DOHH2 (cell line): Measurements from ENCODE around the gene PPP1R3G.

Experiments used
- H3F3A ChIP-seq: fragments of 200-600 bp; sonication (generic), shearing (Covaris generic); 2 replicates; pipeline ENCODE4 v1.6.0; 2016; ENCODE audit warnings: antibody characterized with exemption, mild to moderate bottlenecking; ENCODE audit not compliant: control insufficient read depth, insufficient read depth
- H3K27ac ChIP-seq: fragments of 200-600 bp; sonication (generic); 2 replicates; pipeline ENCODE4 v1.5.1; 2014; ENCODE audit warnings: low read depth, mild to moderate bottlenecking, low read length, moderate library complexity
- H3K27me3 ChIP-seq: fragments of 200-600 bp; sonication (generic); 2 replicates; pipeline ENCODE4 v1.6.1; 2014; ENCODE audit warnings: mild to moderate bottlenecking, low read length, mixed read lengths; ENCODE audit not compliant: control insufficient read depth
- H3K36me3 ChIP-seq: fragments of 200-600 bp; sonication (generic); 2 replicates; pipeline ENCODE4 v1.6.1; 2014; ENCODE audit warnings: mild to moderate bottlenecking, low read length, moderate library complexity, mixed read lengths; ENCODE audit not compliant: control insufficient read depth
- H3K4me1 ChIP-seq: fragments of 200-600 bp; sonication (generic); 2 replicates; pipeline ENCODE4 v1.6.1; 2014; ENCODE audit warnings: mild to moderate bottlenecking, low read length, mixed read lengths; ENCODE audit not compliant: control insufficient read depth
- H3K4me2 ChIP-seq: fragments of 200-600 bp; sonication (generic); 2 replicates; pipeline ENCODE4 v1.6.0; 2014; ENCODE audit warnings: mild to moderate bottlenecking, low read length, moderate library complexity
- H3K4me3 ChIP-seq: fragments of 200-600 bp; sonication (generic); 2 replicates; pipeline ENCODE4 v1.5.1; 2014; ENCODE audit warnings: mild to moderate bottlenecking, low read length, mixed read lengths
- H3K79me2 ChIP-seq: fragments of 200-600 bp; sonication (generic); 2 replicates; pipeline ENCODE4 v1.6.1; 2014; ENCODE audit warnings: mild to moderate bottlenecking, low read length, mixed read lengths; ENCODE audit not compliant: control insufficient read depth
- H3K9me2 ChIP-seq: fragments of 200-600 bp; sonication (generic); replicated peaks from 2 replicates; pipeline ENCODE4 v1.6.1; 2014; ENCODE audit warnings: mild to moderate bottlenecking, low read length, mixed read lengths; ENCODE audit not compliant: control insufficient read depth
- H3K9me3 ChIP-seq: fragments of 200-600 bp; sonication (generic); 2 replicates; pipeline ENCODE4 v1.6.1; 2014; ENCODE audit warnings: antibody characterized with exemption, low read length, mixed read lengths; ENCODE audit not compliant: control insufficient read depth, insufficient read depth
- H4K20me1 ChIP-seq: fragments of 200-600 bp; sonication (generic); 2 replicates; pipeline ENCODE4 v1.6.0; 2014; ENCODE audit warnings: low read depth, mild to moderate bottlenecking, antibody characterized with exemption, low read length, moderate library complexity; ENCODE audit not compliant: control insufficient read depth, insufficient read depth
- EZH2phosphoT487 ChIP-seq: fragments of 200-600 bp; sonication (generic); IDR thresholded peaks from 2 replicates; pipeline ENCODE4 v1.6.1; 2017; ENCODE audit warnings: borderline replicate concordance, mild to moderate bottlenecking, antibody characterized with exemption, low read length, moderate library complexity, mixed read lengths
- TF ChIP-seq, protein P1 (sequence below): fragments of 200-600 bp; sonication (generic); IDR thresholded peaks from one replicate; pipeline ENCODE4 v1.5.1; 2014; ENCODE audit warnings: antibody characterized with exemption, mild to moderate bottlenecking, low read depth, low read length; ENCODE audit not compliant: poor library complexity, severe bottlenecking

Gene PPP1R3G

DNA sequence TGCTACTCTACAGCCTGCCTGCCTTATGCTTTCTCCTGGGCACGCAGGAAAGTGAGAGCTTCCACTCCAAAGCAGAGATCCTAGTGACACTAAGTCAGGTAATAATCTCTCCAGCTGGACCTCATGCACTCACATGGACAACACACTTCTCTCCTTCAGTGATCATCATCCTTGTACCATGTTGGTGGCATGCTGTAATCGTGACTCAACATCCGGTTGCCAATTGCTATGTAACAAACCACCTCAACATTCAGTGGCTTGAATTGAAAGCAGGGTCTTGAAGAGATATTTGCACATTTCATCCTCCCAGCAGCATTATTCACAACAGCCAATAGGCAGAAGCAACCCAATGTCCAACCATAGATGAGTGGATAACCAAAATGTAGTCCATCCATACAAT, 40.3 kb upstream of the PPP1R3G start:
- H3K27ac ChIP-seq: no peak overlapping the region
- H3K4me2 ChIP-seq: no peak overlapping the region
- H3K4me1 ChIP-seq: no peaks in the 10 kb centered on the region
- no peaks in the 10 kb centered on the region; the same call in 1 of the 2 replicates for H3K9me2 ChIP-seq
- no peaks in the 10 kb centered on the region for H3K36me3 ChIP-seq
- no peaks in the 10 kb centered on the region for H3F3A ChIP-seq
- H3K4me3 ChIP-seq: no peak overlapping the region
- no peak for TF ChIP-seq EZH2phosphoT487
- TF ChIP-seq, protein P1, sequence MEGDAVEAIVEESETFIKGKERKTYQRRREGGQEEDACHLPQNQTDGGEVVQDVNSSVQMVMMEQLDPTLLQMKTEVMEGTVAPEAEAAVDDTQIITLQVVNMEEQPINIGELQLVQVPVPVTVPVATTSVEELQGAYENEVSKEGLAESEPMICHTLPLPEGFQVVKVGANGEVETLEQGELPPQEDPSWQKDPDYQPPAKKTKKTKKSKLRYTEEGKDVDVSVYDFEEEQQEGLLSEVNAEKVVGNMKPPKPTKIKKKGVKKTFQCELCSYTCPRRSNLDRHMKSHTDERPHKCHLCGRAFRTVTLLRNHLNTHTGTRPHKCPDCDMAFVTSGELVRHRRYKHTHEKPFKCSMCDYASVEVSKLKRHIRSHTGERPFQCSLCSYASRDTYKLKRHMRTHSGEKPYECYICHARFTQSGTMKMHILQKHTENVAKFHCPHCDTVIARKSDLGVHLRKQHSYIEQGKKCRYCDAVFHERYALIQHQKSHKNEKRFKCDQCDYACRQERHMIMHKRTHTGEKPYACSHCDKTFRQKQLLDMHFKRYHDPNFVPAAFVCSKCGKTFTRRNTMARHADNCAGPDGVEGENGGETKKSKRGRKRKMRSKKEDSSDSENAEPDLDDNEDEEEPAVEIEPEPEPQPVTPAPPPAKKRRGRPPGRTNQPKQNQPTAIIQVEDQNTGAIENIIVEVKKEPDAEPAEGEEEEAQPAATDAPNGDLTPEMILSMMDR: no peak
- no peaks in the 10 kb centered on the region for H4K20me1 ChIP-seq
- H3K9me3 ChIP-seq: no peaks in the 10 kb centered on the region
- H3K27me3 ChIP-seq: no peaks in the 10 kb centered on the region
- no peaks in the 10 kb centered on the region for H3K79me2 ChIP-seq

DNA sequence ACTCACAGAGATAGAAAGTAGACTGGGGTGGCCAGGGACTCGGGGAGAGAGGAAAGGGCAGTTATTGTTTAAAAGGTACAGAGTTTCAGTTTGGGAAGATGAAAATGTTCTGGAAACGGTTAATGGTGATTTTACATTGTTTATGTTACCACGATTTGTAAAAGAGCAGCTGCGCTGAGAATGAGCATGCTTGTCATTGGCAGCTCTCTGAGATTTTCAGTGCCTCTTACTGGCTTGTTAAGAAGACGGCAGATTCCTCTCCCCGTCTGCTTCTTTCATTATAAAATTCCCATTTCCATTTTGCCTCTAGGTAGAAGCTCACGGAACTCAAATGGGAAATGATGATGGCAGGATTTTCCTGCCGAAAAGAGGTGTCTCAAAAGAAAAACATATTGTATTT, 39.7 kb upstream of the PPP1R3G start:
- H3F3A ChIP-seq: no peaks in the 10 kb centered on the region
- H3K27ac ChIP-seq: no peak overlapping the region
- H3K4me3 ChIP-seq: no peak overlapping the region
- no peak overlapping the region for H3K4me2 ChIP-seq
- H3K9me2 ChIP-seq: no peaks in the 10 kb centered on the region; the same call in 1 of the 2 replicates
- TF ChIP-seq, protein P1: no peak
- no peak for TF ChIP-seq EZH2phosphoT487
- H4K20me1 ChIP-seq: no peaks in the 10 kb centered on the region
- H3K4me1 ChIP-seq: no peaks in the 10 kb centered on the region
- H3K9me3 ChIP-seq: no peaks in the 10 kb centered on the region
- 0 out of 2 replicates have a peak, but pooled peaks cover 3% of the 10 kb centered on the region for H3K27me3 ChIP-seq
- no peaks in the 10 kb centered on the region for H3K79me2 ChIP-seq
- H3K36me3 ChIP-seq: no peaks in the 10 kb centered on the region

DNA sequence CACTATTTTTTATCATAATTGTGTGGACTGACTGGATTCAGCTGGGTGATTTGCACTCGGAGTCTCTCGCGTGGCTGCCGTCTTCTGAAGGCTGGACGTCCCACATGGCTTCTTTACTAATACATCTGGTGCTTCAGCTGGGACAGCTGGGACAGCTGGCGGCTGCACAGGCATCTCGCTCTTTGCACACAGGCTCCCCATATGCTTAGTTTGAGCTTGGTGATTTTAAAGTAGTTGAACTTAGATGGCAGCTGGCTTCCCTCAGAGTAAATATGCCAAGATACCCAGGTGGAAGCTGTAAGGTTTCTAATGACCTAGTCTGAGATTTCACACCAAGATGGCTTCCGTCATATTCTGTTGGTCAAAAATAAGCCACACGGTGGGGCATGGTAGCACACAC, 38.7 kb upstream of the PPP1R3G start:
- no peaks in the 10 kb centered on the region for H3K4me1 ChIP-seq
- H3K9me3 ChIP-seq: peaks cover 5% of the 10 kb centered on the region; the same call in 1 of the 2 replicates
- H3F3A ChIP-seq: no peaks in the 10 kb centered on the region
- H3K36me3 ChIP-seq: no peaks in the 10 kb centered on the region
- no peak overlapping the region for H3K4me3 ChIP-seq
- TF ChIP-seq EZH2phosphoT487: no peak
- H3K79me2 ChIP-seq: no peaks in the 10 kb centered on the region
- H4K20me1 ChIP-seq: no peaks in the 10 kb centered on the region
- no peaks in the 10 kb centered on the region; the same call in 1 of the 2 replicates for H3K9me2 ChIP-seq
- H3K4me2 ChIP-seq: no peak overlapping the region
- no peak overlapping the region for H3K27ac ChIP-seq
- 0 out of 2 replicates have a peak, but pooled peaks cover 3% of the 10 kb centered on the region for H3K27me3 ChIP-seq

DNA sequence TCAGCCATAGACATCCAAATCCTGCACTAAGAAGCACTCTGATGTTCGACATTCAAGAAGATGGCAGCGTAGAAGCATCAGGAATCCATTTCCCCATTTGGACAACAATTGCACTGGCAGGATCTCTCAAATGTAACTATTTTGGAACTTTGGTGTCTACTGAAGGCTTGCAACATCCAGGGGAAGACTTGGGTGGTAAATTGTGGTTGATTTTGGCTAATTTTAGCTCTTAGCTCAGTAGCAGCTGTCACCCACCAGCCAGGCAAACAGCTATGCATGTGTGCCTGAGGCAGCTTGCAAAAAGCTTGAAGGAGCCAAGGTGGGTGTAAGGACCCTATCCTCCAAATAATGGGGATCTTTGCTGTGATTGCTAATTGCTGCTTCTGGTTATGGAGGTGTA, 35.1 kb upstream of the PPP1R3G start:
- TF ChIP-seq, protein P1: no peak
- TF ChIP-seq EZH2phosphoT487: no peak
- H3K27me3 ChIP-seq: 0 out of 2 replicates have a peak, but pooled peaks cover 3% of the 10 kb centered on the region
- no peaks in the 10 kb centered on the region; the same call in 1 of the 2 replicates for H3K9me2 ChIP-seq
- H3K4me1 ChIP-seq: no peaks in the 10 kb centered on the region
- H3K36me3 ChIP-seq: no peaks in the 10 kb centered on the region
- H3K4me3 ChIP-seq: no peak overlapping the region
- H3F3A ChIP-seq: no peaks in the 10 kb centered on the region
- no peak overlapping the region for H3K27ac ChIP-seq
- peaks cover 5% of the 10 kb centered on the region; the same call in 1 of the 2 replicates for H3K9me3 ChIP-seq
- H4K20me1 ChIP-seq: no peaks in the 10 kb centered on the region
- no peak overlapping the region for H3K4me2 ChIP-seq
- H3K79me2 ChIP-seq: no peaks in the 10 kb centered on the region
